GM19463 (cell line): ENCODE data around the gene DNAI2.

Source experiments
- ATAC-seq: cut with Tn5 transposase; IDR thresholded peaks from one replicate; pipeline ENCODE4 v1.9.1; 2021; ENCODE audit warnings: mild to moderate bottlenecking, moderate library complexity; ENCODE audit not compliant: unreplicated experiment

The DNAI2 gene, protein sequence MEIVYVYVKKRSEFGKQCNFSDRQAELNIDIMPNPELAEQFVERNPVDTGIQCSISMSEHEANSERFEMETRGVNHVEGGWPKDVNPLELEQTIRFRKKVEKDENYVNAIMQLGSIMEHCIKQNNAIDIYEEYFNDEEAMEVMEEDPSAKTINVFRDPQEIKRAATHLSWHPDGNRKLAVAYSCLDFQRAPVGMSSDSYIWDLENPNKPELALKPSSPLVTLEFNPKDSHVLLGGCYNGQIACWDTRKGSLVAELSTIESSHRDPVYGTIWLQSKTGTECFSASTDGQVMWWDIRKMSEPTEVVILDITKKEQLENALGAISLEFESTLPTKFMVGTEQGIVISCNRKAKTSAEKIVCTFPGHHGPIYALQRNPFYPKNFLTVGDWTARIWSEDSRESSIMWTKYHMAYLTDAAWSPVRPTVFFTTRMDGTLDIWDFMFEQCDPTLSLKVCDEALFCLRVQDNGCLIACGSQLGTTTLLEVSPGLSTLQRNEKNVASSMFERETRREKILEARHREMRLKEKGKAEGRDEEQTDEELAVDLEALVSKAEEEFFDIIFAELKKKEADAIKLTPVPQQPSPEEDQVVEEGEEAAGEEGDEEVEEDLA

GRCh38 chr17:74274060-74274708 is at the start of gene DNAI2:
TSS of gene DNAI2 (plus strand) at chr17:74274234. CDS start at chr17:74281818, 7,584 bp downstream.
- ATAC-seq, result no peak

- ATAC-seq, result no peak
These were observed 48.9 kb upstream of the DNAI2 start for GRCh38 chr17:74224959-74225725.

DNA sequence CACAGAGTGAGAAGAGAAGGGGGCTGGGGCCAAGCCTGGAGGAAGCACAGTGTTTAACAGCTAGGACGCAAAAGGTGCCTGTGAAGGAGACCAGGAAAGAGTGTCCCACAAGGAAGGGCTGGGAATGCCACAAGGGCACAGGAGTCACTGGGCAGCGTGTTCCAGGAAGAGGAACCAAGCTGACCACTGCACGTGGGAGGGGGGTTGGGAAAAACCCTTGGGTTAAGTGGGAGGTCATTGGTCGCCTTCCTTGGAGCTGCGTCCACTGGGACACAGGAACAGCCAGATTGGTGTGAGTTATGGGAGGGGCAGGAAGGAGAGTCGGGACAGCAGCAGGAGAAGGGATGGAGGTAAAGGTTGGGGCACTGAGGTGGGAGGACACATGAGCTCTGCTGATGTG is 47.8 kb upstream of the DNAI2 start:
- ATAC-seq, result no peak

- no peak for ATAC-seq
These were observed 46.6 kb upstream of the DNAI2 start for GRCh38 chr17:74227271-74228080.

GRCh38 chr17:74228306-74228978 is 45.6 kb upstream of the DNAI2 start:
- ATAC-seq, result no peak

- no peak for ATAC-seq
These were observed 43.1 kb upstream of the DNAI2 start for GRCh38 chr17:74230896-74231295.

- ATAC-seq, result no peak
These were observed 41.8 kb upstream of the DNAI2 start for GRCh38 chr17:74231928-74232907.

DNA sequence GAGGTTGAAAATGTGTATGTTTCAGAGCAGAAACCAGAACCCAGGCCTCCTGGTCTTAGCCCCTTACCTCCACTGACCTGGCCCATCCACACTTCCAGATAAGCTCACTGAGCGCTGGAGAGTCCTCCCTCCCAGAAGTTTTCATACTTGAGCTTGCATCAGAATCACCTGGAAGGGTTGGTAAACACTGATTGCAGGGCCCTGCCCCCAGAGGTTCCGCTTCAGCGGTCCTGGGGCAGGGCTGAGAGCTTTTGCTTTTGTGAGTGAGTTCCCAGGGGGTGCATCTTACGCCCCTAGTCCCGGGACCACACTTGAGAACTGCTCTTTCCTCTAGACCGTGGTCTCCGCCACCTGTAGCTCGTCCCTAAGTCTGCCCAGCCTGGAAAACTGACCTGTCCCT is 40.1 kb upstream of the DNAI2 start:
- ATAC-seq, result no peak

GRCh38 chr17:74234486-74234885 is 39.5 kb upstream of the DNAI2 start:
- no peak for ATAC-seq

DNA sequence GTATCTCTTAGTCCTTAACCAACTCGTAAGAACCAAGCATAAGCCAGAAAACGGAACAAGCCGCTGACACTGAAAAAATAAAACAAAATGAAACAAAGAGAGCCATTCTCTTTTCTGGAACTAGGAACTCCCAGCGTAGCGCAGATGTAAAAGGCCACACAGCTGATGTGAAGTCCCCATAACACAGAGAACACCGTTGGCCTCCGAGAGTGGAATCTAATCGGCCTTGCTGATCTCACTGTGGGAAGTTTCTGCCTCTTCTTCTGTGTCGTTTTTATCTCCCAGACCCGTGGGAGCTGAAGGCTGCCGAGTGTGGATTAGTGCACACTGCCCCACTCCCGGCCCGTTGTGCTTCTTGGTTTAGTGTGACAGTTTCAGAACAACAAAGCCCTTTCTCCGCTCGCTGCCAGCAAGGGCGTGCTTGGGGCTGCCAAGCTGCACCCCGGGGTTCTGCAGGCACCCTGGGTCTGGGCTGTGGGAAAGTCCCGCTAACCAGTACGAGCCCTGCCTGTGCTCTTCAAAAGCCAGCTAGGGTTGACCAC is 38.9 kb upstream of the DNAI2 start:
- ATAC-seq, result peak; percentile 53

- no peak for ATAC-seq
These were observed 38.1 kb upstream of the DNAI2 start for GRCh38 chr17:74235911-74236371.

DNA sequence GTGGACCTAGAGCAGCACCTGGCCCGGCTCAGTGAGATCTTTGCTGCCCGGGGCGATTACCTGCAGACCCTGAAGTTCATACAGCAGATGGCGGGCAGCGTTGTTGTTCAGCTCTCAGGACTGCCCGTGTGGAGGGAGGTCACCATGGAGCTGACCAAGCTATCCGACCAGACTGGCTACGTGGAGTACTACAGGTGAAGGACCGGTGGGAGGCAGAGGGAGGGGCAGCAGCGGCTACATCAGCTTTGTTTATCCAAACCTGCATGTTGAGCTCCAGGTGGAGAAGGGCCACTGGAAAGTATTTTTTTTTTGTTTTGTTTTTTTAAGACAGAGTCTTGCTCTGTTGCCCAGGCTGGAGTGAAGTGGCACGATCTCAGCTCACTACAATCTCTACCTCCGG is 36.7 kb upstream of the DNAI2 start:
- ATAC-seq, result no peak

GRCh38 chr17:74239172-74239571 is 34.9 kb upstream of the DNAI2 start:
- no peak for ATAC-seq

DNA sequence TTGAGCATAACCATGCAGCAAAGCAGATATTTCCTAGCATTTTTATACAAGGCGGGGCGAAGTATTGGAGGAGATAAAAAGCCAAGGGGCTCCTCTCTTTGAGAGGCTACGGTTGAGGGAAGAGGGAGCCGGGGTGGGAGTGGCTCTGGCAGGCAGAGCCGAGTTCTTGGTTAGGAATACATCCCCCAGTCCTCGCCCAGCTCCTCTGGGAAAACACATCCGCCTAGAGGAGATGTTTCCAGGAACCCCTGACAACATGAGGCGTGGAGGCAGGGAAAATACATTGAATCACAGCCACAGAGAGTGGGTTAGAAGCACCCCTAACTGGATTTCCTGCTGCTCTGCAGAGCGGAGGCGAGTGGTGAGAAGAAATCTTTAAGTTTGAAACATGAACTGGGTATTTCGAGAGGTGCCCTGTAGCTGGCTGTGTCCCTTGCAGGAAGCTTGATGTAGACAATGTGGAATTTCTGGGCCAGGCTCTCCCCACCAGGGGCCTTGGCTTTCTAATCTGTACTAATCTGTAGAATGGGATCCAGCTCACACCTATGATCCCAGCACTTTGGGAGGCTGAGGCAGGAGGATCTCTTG is 33.3 kb upstream of the DNAI2 start:
- no peak for ATAC-seq

- no peak for ATAC-seq
These were observed 32.6 kb upstream of the DNAI2 start for GRCh38 chr17:74241431-74241830.

- ATAC-seq, result no peak
These were observed 32.2 kb upstream of the DNAI2 start for GRCh38 chr17:74241847-74242246.

DNA sequence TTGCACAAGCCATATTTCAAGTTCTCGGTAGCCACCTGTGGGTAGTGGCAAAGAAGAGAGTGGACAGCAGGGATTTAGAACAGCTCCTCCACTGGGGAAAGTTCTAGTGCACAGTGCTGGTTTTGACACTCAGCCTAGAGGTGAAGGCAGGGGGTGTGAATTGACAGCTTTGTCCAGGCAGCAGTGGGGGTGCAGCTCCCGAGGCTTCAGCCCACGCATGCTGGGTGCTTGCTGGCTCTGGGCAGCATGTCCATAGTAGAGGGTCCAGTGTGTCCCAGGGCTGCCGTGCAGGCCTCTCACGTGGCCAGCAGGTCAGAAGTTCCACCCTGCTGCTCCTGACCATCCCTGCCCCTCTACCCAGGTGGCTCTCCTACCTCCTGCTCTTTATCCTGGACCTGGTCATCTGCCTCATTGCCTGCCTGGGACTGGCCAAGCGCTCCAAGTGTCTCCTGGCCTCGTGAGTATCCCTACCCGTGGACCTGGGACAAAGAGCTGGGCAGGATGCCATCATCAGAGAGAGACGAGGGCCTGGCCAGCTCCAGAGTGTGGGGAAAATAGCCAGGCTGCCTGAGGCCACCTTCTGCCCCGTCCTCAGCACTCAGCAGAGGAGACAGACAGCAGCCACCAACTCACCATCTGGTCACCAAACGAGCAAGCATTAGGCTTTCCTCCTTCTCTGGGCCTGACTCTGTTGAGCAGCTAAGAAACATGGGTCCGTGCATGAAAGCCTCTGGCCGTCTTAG is 30.9 kb upstream of the DNAI2 start:
- no peak for ATAC-seq
